ENCODE results near the gene SUSD4. TPM values are rescaled to one million over a fixed set of nuclear protein-coding genes. Genes with fewer than 3 reads are reported as not detected.

Gene SUSD4
- total and polyA plus RNA-seq, 8 donors = 2.0 to 29.2 (median 25.0) TPM

GRCh38 chr1:223234170-223234514, 129.8 kb downstream of the SUSD4 start:
- TF ChIP-seq CTCF (IDR thresholded peaks at IDR 0.05) = no peak
- H3K27ac ChIP-seq = no peak overlapping the region
- intact Hi-C loops (cut with DNase I) = no loop called here

GRCh38 chr1:223233410-223234169, 130.4 kb downstream of the SUSD4 start:
- no peaks in the 10 kb centered on the region for H3K27me3 ChIP-seq
- H3K9me3 ChIP-seq = peaks cover 0 to 13% of the 10 kb centered on the region in 2 donors
- no peaks in the 10 kb centered on the region for H3K36me3 ChIP-seq
- intact Hi-C loops (cut with DNase I) = no loop called here
- no peak overlapping the region for H3K4me3 ChIP-seq
- H3K4me1 ChIP-seq = no peaks in the 10 kb centered on the region
- H3K27ac ChIP-seq = no peak overlapping the region
- ATAC-seq (peak; percentile 85), DNase-seq (no peak)
- no peak for TF ChIP-seq CTCF (IDR thresholded peaks at IDR 0.05)

More at GRCh38 chr1:223234170-223234514, 129.8 kb downstream of the SUSD4 start:
- no peaks in the 10 kb centered on the region for H3K4me1 ChIP-seq
- no peak for ATAC-seq
- DNase-seq = no peak
- H3K4me3 ChIP-seq = no peak overlapping the region
- no peaks in the 10 kb centered on the region for H3K36me3 ChIP-seq
- peaks cover 0 to 13% of the 10 kb centered on the region in 2 donors for H3K9me3 ChIP-seq
- H3K27me3 ChIP-seq = no peaks in the 10 kb centered on the region

GRCh38 chr1:223233019-223233409, 131.0 kb downstream of the SUSD4 start:
- TF ChIP-seq CTCF (IDR thresholded peaks at IDR 0.05) = no peak
- intact Hi-C loops (cut with DNase I) = no loop called here
- Histone ChIP-seq H3K4me1 (no peaks in the 10 kb centered on the region), H3K27ac (no peak overlapping the region), H3K4me3 (no peak overlapping the region), H3K27me3 (no peaks in the 10 kb centered on the region), H3K9me3 (peaks cover 0 to 13% of the 10 kb centered on the region in 2 donors), H3K36me3 (no peaks in the 10 kb centered on the region)
- ATAC-seq (no peak), DNase-seq (no peak)

GRCh38 chr1:223231581-223231980, 132.4 kb downstream of the SUSD4 start:
- no peak overlapping the region for H3K4me3 ChIP-seq
- intact Hi-C loops (cut with DNase I) = no loop called here
- no peak for TF ChIP-seq CTCF (IDR thresholded peaks at IDR 0.05)
- H3K36me3 ChIP-seq = no peaks in the 10 kb centered on the region
- H3K27ac ChIP-seq = no peak overlapping the region
- no peak for DNase-seq
- no peaks in the 10 kb centered on the region for H3K27me3 ChIP-seq
- H3K4me1 ChIP-seq = no peaks in the 10 kb centered on the region
- H3K9me3 ChIP-seq = peaks cover 0 to 3% of the 10 kb centered on the region in 2 donors
- no peak for ATAC-seq

- intact Hi-C loops (cut with DNase I) = no loop called here
- TF ChIP-seq CTCF (IDR thresholded peaks at IDR 0.05) = no peak
- Histone ChIP-seq H3K36me3 (no peaks in the 10 kb centered on the region), H3K27me3 (no peaks in the 10 kb centered on the region), H3K27ac (no peak overlapping the region), H3K9me3 (no peaks in the 10 kb centered on the region), H3K4me3 (no peak overlapping the region), H3K4me1 (no peaks in the 10 kb centered on the region)
- ATAC-seq (no peak), DNase-seq (no peak)
These were observed 132.9 kb downstream of the SUSD4 start for GRCh38 chr1:223231011-223231572.

Data from left lung (tissue), 10 donors.